Bronchial epithelial cell (primary cell): ENCODE measurements around the gene RGS18. TPM values are rescaled to one million over a fixed set of nuclear protein-coding genes. Genes with fewer than 3 reads are reported as not detected.

Experiments used
- DNase-seq: peaks from one replicate; pipeline ENCODE4 v3.0.0-alpha.2; 2010; ENCODE audit warnings: low read depth
- FAIRE-seq: peaks from 2 replicates; lab custom pipeline; 2011; peaks lifted over from hg19 to GRCh38; lab: Jason Lieb, UNC
- H3K27me3 ChIP-seq: 2 replicates; pipeline ENCODE4 v1.5.1; 2011; ENCODE audit warnings: low read length; ENCODE audit not compliant: control insufficient read depth, insufficient read depth
- H3K36me3 ChIP-seq: 2 replicates; pipeline ENCODE4 v1.5.1; 2011; ENCODE audit warnings: low read length; ENCODE audit not compliant: control insufficient read depth, insufficient read depth
- H3K4me3 ChIP-seq: 2 replicates; pipeline ENCODE4 v1.5.1; 2011; ENCODE audit warnings: mild to moderate bottlenecking, low read depth, low read length, control low read depth
- CTCF ChIP-seq: IDR thresholded peaks from 2 replicates; pipeline ENCODE4 v1.5.1; 2011; ENCODE audit warnings: mild to moderate bottlenecking, moderate library complexity, low read length, control low read depth, inconsistent platforms; ENCODE audit not compliant: insufficient read depth, severe bottlenecking
- total RNA-seq: library from RNA; depleted of rRNA; stranded (reverse); fragments of >200 nt; gene quantifications from 2 replicates; pipeline ENCODE4 v1.2.1, GENCODE V29; 2014

Gene RGS18
- total RNA-seq, 1 donor from 2014 or later: not detected

- FAIRE-seq: no peak
- no peaks in the 10 kb centered on the region for H3K36me3 ChIP-seq
- H3K4me3 ChIP-seq: no peak overlapping the region
- H3K27me3 ChIP-seq: no peaks in the 10 kb centered on the region
- DNase-seq: no peak
- TF ChIP-seq CTCF: no peak
Observed at GRCh38 chr1:192167011-192167410, 8.7 kb downstream of the RGS18 start.

- Histone ChIP-seq H3K27me3 (no peaks in the 10 kb centered on the region), H3K36me3 (no peaks in the 10 kb centered on the region), H3K4me3 (no peak overlapping the region)
- FAIRE-seq (no peak), DNase-seq (peak; percentile 50)
- no peak for TF ChIP-seq CTCF
Observed at GRCh38 chr1:192167911-192168700, 9.8 kb downstream of the RGS18 start.

DNA sequence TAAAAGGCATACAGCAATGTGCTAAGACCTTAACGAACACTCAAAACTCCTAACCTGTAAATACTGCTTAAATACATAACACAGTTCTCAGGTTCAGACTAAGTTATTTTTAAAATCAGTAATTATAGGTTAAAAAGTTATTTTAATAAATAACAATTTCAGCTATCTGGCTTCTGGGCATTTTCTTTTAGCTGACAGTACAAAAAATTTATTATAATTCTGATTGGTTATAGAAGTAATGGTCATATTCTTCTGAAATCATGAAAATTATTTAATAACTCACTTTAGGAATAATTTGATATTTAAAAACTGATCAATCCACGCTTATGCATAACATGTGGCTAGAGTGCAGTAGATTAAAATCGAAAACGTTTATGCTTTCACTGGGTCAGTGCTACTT, 10.7 kb downstream of the RGS18 start:
- FAIRE-seq: no peak
- no peak for TF ChIP-seq CTCF
- H3K27me3 ChIP-seq: no peaks in the 10 kb centered on the region
- no peak overlapping the region for H3K4me3 ChIP-seq
- H3K36me3 ChIP-seq: no peaks in the 10 kb centered on the region
- no peak for DNase-seq

GRCh38 chr1:192170196-192170984, 12.1 kb downstream of the RGS18 start:
- Histone ChIP-seq H3K4me3 (no peak overlapping the region), H3K27me3 (no peaks in the 10 kb centered on the region), H3K36me3 (no peaks in the 10 kb centered on the region)
- TF ChIP-seq CTCF: no peak
- DNase-seq (no peak), FAIRE-seq (no peak)

DNA sequence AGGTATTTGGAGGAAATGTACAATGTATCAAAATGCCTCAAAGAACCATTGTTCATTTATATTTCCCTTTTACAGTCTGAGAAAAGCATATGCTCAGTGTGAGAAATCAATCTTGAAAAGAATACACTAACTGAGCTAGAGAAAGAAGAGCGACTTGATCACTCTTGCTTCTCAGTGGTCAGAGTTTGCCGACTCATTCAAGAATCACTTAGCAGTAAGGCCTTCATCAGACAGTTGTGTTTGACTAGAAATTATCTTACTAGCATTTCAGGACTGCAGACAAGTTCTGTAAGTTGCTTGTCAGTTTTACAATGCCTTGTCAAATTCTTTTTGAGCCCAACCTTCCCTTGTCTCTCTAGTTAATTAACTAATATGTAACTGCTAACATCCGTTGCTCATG, 12.9 kb downstream of the RGS18 start:
- Histone ChIP-seq H3K4me3 (no peak overlapping the region), H3K36me3 (no peaks in the 10 kb centered on the region), H3K27me3 (no peaks in the 10 kb centered on the region)
- FAIRE-seq (no peak), DNase-seq (no peak)
- TF ChIP-seq CTCF: no peak
